NCI-H446 (cell line): ENCODE results near the gene GLI2.

Source experiments
- DNase-seq, 2 experiments: peaks; one replicate each; lab custom pipeline; 2025; lab: John Stamatoyannopoulos, UW

GLI2 gene

GRCh38 chr2:120735746-120736170 is at the start of gene GLI2:
GLI2 (plus strand) TSS chr2:120735868; CDS start chr2:120797321, 61,453 bp downstream.
- DNase-seq, result peak; percentile 51 to 79

- no peak for DNase-seq
Measured at GRCh38 chr2:120685974-120686297, 49.7 kb upstream of the GLI2 start.

GRCh38 chr2:120686511-120687168 is 49.0 kb upstream of the GLI2 start:
- DNase-seq, result no peak

GRCh38 chr2:120687210-120687609 is 48.5 kb upstream of the GLI2 start:
- DNase-seq, result no peak

- no peak for DNase-seq
Measured at GRCh38 chr2:120690521-120690920, 45.1 kb upstream of the GLI2 start.

- no peak for DNase-seq
Measured at GRCh38 chr2:120691410-120691809, 44.3 kb upstream of the GLI2 start.

GRCh38 chr2:120692691-120693090 is 43.0 kb upstream of the GLI2 start:
- no peak for DNase-seq

GRCh38 chr2:120693121-120693520 is 42.5 kb upstream of the GLI2 start:
- no peak for DNase-seq

GRCh38 chr2:120694034-120694433 is 41.6 kb upstream of the GLI2 start:
- DNase-seq, result no peak

- no peak for DNase-seq
Measured at GRCh38 chr2:120697471-120697870, 38.2 kb upstream of the GLI2 start.

- DNase-seq, result no peak
Measured at GRCh38 chr2:120699292-120699691, 36.4 kb upstream of the GLI2 start.

- no peak for DNase-seq
Measured at GRCh38 chr2:120700659-120701058, 35.0 kb upstream of the GLI2 start.

GRCh38 chr2:120701096-120701495 is 34.6 kb upstream of the GLI2 start:
- no peak for DNase-seq

- DNase-seq, result no peak
Measured at GRCh38 chr2:120701499-120701898, 34.2 kb upstream of the GLI2 start.

GRCh38 chr2:120702061-120702460 is 33.6 kb upstream of the GLI2 start:
- DNase-seq, result no peak

- no peak for DNase-seq
Measured at GRCh38 chr2:120702801-120703200, 32.9 kb upstream of the GLI2 start.

- DNase-seq, result no peak
Measured at GRCh38 chr2:120703330-120703994, 32.2 kb upstream of the GLI2 start.

GRCh38 chr2:120704696-120705095 is 31.0 kb upstream of the GLI2 start:
- DNase-seq, result no peak

- no peak for DNase-seq
Measured at GRCh38 chr2:120707816-120708215, 27.9 kb upstream of the GLI2 start.

GRCh38 chr2:120708944-120709607 is 26.6 kb upstream of the GLI2 start:
- DNase-seq, result no peak

- DNase-seq, result no peak
Measured at GRCh38 chr2:120709608-120710041, 26.0 kb upstream of the GLI2 start.

- no peak for DNase-seq
Measured at GRCh38 chr2:120710256-120710655, 25.4 kb upstream of the GLI2 start.

GRCh38 chr2:120711694-120712093 is 24.0 kb upstream of the GLI2 start:
- no peak for DNase-seq
